Right atrium auricular region (tissue), 2 donors: ENCODE results near the gene PLA2G5. TPM values are rescaled to one million over a fixed set of nuclear protein-coding genes. Genes with fewer than 3 reads are reported as not detected.
"Not testable (repeated sequence)": the region's sequence is repeated elsewhere in the genome, so short reads cannot be mapped to it uniquely, and the experiment has no call there.

ENCODE experiments used
- DNase-seq: peaks from one replicate; pipeline ENCODE4 v3.0.0-alpha.2; 2019; ENCODE audit warnings: low spot score
- H3K27ac ChIP-seq, 2 donors: fragments of 200-600 bp; sonication (generic); 1 replicate in 1 of 2; 2 replicates in 1 of 2; pipeline ENCODE4 v1.5.1; 2016 to 2019
- H3K27me3 ChIP-seq, 2 donors: fragments of 200-600 bp; sonication (generic); one replicate each; pipeline versions ENCODE4 v1.5.1 to v1.6.0; 2017 to 2019
- H3K36me3 ChIP-seq: fragments of 200-600 bp; sonication (generic); one replicate; pipeline ENCODE4 v1.5.1; 2016
- H3K4me1 ChIP-seq, 2 donors: fragments of 200-600 bp; sonication (generic); one replicate each; pipeline versions ENCODE4 v1.5.1 to v1.6.0; 2017 to 2019
- H3K4me3 ChIP-seq, 2 donors: fragments of 200-600 bp; sonication (generic); 1 replicate in 1 of 2; 2 replicates in 1 of 2; pipeline ENCODE4 v1.5.1; 2017 to 2019; ENCODE audit warnings: mild to moderate bottlenecking in 1 of 2, moderate library complexity in 1 of 2
- H3K9me3 ChIP-seq, 2 donors: fragments of 200-600 bp; sonication (generic); one replicate each; pipeline ENCODE4 v1.5.1; 2019
- CTCF ChIP-seq, 2 donors: fragments of 200-600 bp; sonication (generic); IDR thresholded peaks; one replicate each; pipeline ENCODE4 v1.5.1; 2019; ENCODE audit warnings: antibody characterized with exemption in 2 of 2
- total RNA-seq, 2 donors: library from RNA; depleted of rRNA; stranded (reverse); fragments of >200 nt; gene quantifications; one replicate each; pipeline ENCODE4 v1.1.0, GENCODE V29; 2016

The PLA2G5 gene
- total RNA-seq, 2 donors from 2014 or later: 115 to 149 TPM

- no peaks in the 10 kb centered on the region for H3K9me3 ChIP-seq
Measured at GRCh38 chr1:20123722-20124455, 53.9 kb downstream of the PLA2G5 start.

DNA sequence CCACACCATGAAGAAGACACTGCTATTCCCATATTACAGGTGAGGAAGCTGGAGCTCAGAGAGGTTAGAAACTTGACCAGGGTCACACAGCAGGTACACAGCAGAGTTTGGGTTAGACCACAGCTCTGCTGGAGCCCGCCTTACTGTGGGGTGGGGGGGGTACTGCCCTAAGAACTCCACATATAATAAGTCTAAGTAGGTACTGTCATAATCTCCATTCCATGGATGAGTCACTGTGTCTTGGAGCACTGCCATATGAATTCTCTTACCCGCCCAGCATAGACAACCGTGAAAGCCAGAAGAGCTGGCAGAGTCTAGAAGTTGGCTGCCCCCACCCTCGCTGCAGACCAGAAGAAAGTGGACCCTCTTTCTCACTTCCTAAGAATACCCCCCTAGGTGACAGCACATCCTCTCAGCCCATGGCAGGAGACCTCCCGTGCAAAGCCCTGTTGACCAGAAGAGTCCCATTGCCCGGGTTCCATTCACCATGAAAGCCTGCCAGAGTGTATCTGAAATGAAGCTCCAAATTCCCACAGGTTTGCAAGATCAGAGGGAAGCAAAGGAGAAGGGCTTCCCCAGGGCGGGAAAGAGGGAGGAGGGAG is 54.6 kb downstream of the PLA2G5 start:
- DNase-seq: peak; percentile 74
- Histone ChIP-seq H3K36me3 (no peaks in the 10 kb centered on the region), H3K27me3 (no peaks in the 10 kb centered on the region), H3K9me3 (peaks cover 0 to under 1% of the 10 kb centered on the region in 2 donors), H3K4me1 (peaks cover 0 to 12% of the 10 kb centered on the region in 2 donors), H3K4me3 (no peak overlapping the region), H3K27ac (no peak overlapping the region)
- TF ChIP-seq CTCF (IDR thresholded peaks at IDR 0.05): no peak

More at GRCh38 chr1:20123722-20124455, 53.9 kb downstream of the PLA2G5 start:
- Histone ChIP-seq H3K36me3 (no peaks in the 10 kb centered on the region), H3K4me3 (no peak overlapping the region), H3K27me3 (no peaks in the 10 kb centered on the region), H3K4me1 (peaks cover 0 to 12% of the 10 kb centered on the region in 2 donors), H3K27ac (no peak overlapping the region)
- DNase-seq: no peak
- TF ChIP-seq CTCF (IDR thresholded peaks at IDR 0.05): no peak

DNA sequence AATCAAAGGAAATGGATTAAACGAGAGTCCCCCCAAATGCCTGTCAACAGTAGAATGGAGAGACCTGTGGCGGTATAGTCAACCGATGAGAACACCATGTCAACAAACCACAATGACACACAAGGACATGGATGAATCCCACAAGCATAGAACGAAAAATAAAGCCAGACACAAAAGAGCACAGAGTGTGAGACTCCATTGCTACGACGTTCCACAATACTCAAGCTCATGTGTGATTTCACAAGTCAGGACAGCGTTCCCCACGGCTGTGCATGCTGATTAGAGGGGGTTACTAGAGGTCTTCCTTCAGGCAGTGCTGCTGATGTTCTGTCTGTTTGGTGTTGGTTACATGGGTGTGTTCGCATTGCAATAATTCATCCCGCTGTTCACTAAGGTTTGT is 55.1 kb downstream of the PLA2G5 start:
- DNase-seq: no peak
- no peak overlapping the region for H3K4me3 ChIP-seq
- no peak for TF ChIP-seq CTCF (IDR thresholded peaks at IDR 0.05)
- peaks cover 0 to 12% of the 10 kb centered on the region in 2 donors for H3K4me1 ChIP-seq
- no peaks in the 10 kb centered on the region for H3K36me3 ChIP-seq
- no peaks in the 10 kb centered on the region for H3K27me3 ChIP-seq
- peaks cover 0 to 5% of the 10 kb centered on the region in 2 donors for H3K9me3 ChIP-seq
- no peak overlapping the region for H3K27ac ChIP-seq

DNA sequence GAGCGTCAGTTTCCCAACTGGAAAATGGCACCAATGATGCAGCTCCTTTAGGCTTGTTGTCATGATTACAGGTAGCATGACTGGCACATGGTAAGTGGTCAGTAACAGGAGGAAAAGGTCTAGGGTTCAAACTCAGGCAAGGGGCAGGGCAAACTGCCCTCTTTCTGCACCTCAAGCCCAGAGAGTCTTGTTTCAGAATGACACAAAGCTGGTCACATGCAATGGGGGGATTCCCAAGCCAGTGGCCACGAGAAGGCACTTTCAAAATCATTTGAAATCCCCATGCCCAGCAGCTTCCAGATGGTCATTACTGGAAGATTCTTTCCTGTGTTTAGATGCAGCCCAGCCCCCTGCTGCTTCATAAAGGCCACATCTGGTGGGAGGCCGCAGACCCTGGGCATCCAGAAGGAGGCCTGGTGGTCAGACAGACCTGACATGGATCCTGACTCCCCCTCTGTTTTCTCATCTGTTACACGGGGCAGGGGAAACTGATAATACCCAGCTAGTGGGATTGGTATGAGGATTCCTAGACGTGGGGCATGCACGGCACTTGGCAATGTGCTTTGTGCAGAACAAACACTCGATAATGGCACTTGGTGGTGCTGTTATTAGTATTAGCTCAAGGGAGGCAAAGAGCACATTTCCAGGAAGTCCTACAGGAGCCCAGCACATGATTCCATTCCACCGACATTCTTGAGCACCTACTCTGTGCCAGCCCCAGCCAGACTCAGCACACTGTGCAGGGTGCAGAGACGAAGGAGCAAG is 56.2 kb downstream of the PLA2G5 start:
- H3K27me3 ChIP-seq: no peaks in the 10 kb centered on the region
- peaks cover 0 to 7% of the 10 kb centered on the region in 2 donors for H3K9me3 ChIP-seq
- H3K4me3 ChIP-seq: no peak overlapping the region
- TF ChIP-seq CTCF (IDR thresholded peaks at IDR 0.05): no peak
- no peak overlapping the region for H3K27ac ChIP-seq
- H3K4me1 ChIP-seq: peaks cover 0 to 12% of the 10 kb centered on the region in 2 donors
- H3K36me3 ChIP-seq: no peaks in the 10 kb centered on the region
- DNase-seq: no peak

DNA sequence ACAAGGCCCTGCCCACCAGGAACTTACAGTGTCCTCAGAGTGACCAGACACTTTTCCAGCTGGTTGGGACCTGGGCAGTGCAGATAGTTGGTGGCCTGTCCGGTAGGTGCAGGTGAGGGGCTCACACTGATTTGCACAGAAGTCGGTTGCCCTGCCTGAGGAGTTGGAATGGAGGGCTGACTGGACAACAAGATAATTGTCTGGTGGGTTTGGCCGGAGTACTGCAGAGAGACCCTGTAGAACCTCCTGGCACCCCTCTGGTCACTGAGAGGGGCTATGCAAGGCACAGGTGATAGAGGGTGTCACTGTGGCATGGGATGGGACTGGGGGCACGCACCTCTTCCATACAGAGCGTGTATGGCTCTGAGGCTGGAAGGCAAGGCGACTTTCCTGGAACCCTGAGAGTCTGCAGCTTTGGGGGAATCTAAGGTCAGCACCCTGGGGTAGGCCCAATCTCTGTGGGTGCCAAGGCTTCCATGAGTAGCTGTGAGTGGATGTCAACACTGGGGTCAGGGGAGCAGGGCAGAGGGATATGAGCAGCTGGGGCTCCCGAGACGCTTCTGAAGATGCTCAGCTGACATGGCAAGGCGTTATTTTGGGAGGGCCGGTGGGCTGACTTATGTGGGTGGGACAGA is 56.9 kb downstream of the PLA2G5 start:
- DNase-seq: no peak
- no peak for TF ChIP-seq CTCF (IDR thresholded peaks at IDR 0.05)
- Histone ChIP-seq H3K4me3 (no peak overlapping the region), H3K27ac (no peak overlapping the region), H3K4me1 (peaks cover 0 to 12% of the 10 kb centered on the region in 2 donors), H3K36me3 (no peaks in the 10 kb centered on the region), H3K27me3 (no peaks in the 10 kb centered on the region), H3K9me3 (peaks cover 0 to 7% of the 10 kb centered on the region in 2 donors)

DNA sequence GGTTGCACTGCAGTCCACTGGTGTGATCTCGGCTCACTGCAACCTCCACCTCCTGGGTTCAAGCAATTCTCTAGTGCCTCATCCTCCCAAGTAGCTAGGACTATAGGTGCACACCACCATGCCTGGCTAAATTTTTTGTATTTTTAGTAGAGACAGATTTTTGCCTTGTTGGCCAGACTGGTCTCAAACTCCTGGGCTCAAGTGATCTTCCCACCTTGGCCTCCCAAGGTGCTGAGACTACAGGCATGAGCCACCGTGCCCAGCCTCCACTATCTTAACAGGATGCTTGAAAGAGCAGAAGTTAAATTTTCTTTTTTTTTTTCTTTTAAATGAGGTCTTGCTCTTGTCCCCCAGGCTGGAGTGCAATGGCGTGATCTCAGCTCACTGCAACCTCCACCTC is 60.5 kb downstream of the PLA2G5 start:
- H3K4me1 ChIP-seq: not testable (repeated sequence)

More for the DNA sequence above, 60.5 kb downstream of the PLA2G5 start:
- H3K9me3 ChIP-seq, H3K27me3 ChIP-seq, H3K36me3 ChIP-seq, H3K4me3 ChIP-seq, H3K27ac ChIP-seq, DNase-seq: not testable (repeated sequence)
